GM21717 (cell line): ENCODE data around the gene IKZF3.
A peak's percentile ranks its signal among the peaks of the same experiment; 100 is the strongest.
"Not testable (repeated sequence)": the region's sequence is repeated elsewhere in the genome, so short reads cannot be mapped to it uniquely, and the experiment has no call there.

Experiments
- ATAC-seq: cut with Tn5 transposase; IDR thresholded peaks from one replicate; pipeline ENCODE4 v1.9.1; 2021; ENCODE audit warnings: mild to moderate bottlenecking, moderate library complexity; ENCODE audit not compliant: unreplicated experiment

Gene IKZF3

GRCh38 chr17:39742126-39742855, 121.8 kb downstream of the IKZF3 start:
- ATAC-seq = no peak

- ATAC-seq = no peak
Measured at GRCh38 chr17:39740357-39741111, 123.6 kb downstream of the IKZF3 start.

GRCh38 chr17:39739885-39740356, 124.2 kb downstream of the IKZF3 start:
- no peak for ATAC-seq

GRCh38 chr17:39738983-39739884, 124.9 kb downstream of the IKZF3 start:
- no peak for ATAC-seq

GRCh38 chr17:39738568-39738901, 125.6 kb downstream of the IKZF3 start:
- no peak for ATAC-seq

GRCh38 chr17:39737760-39738567, 126.1 kb downstream of the IKZF3 start, which contains the start of gene GRB7:
TSS of gene GRB7 (plus strand) at chr17:39737938. CDS start at chr17:39742302, 4,364 bp downstream.
- ATAC-seq = no peak

GRCh38 chr17:39737206-39737759, 126.8 kb downstream of the IKZF3 start:
- ATAC-seq = no peak

- no peak for ATAC-seq
Measured at GRCh38 chr17:39736319-39737165, 127.6 kb downstream of the IKZF3 start.

- no peak for ATAC-seq
Measured at GRCh38 chr17:39735882-39736281, 128.2 kb downstream of the IKZF3 start.

- no peak for ATAC-seq
Measured at GRCh38 chr17:39732586-39732985, 131.5 kb downstream of the IKZF3 start.

GRCh38 chr17:39730095-39730921, 133.8 kb downstream of the IKZF3 start, which contains the start of gene MIEN1:
TSS of gene MIEN1 (minus strand) at chr17:39730532. CDS start at chr17:39730495, 37 bp downstream.
- ATAC-seq = peak; percentile 75

GRCh38 chr17:39729280-39729851, 134.7 kb downstream of the IKZF3 start:
- ATAC-seq = no peak

GRCh38 chr17:39727556-39727955, 136.6 kb downstream of the IKZF3 start:
- ATAC-seq = no peak

- ATAC-seq = no peak
Measured at GRCh38 chr17:39726617-39727016, 137.5 kb downstream of the IKZF3 start.

GRCh38 chr17:39725923-39726322, 138.2 kb downstream of the IKZF3 start:
- not testable (repeated sequence) for ATAC-seq

- no peak for ATAC-seq
Measured at GRCh38 chr17:39724731-39725130, 139.4 kb downstream of the IKZF3 start.

- ATAC-seq = no peak
Measured at GRCh38 chr17:39722965-39723848, 140.9 kb downstream of the IKZF3 start.
